Erythroblast (primary cell): ENCODE data around the gene IL22RA2.

Source experiments
- GATA1 ChIP-seq: IDR thresholded peaks from 2 replicates; pipeline ENCODE4 v1.6.1; 2011; ENCODE audit warnings: low read depth, mild to moderate bottlenecking, control low read depth, low read length, moderate library complexity
- POLR2A ChIP-seq: IDR thresholded peaks from 2 replicates; pipeline ENCODE4 v1.6.1; 2011; ENCODE audit warnings: mild to moderate bottlenecking, low read length

- TF ChIP-seq POLR2A (no peak), GATA1 (no peak)
Observed at GRCh38 chr6:137200288-137200687, 26.8 kb upstream of the IL22RA2 start.
